Thyroid gland (tissue), 4 donors: ENCODE data around the gene EXOC4.

Experiments used
- CTCF ChIP-seq, 6 experiments: fragments of 200-600 bp in 3 of 6; fragments of 450-650 bp in 3 of 6; sonication (generic) in 3 of 6; IDR thresholded peaks; one replicate each; pipeline ENCODE4 v1.5.1; 2016 to 2019; ENCODE audit warnings: antibody characterized with exemption in 6 of 6, mild to moderate bottlenecking in 2 of 6, inconsistent platforms in 1 of 6, moderate library complexity in 1 of 6
- POLR2A ChIP-seq, 2 donors: fragments of 450-650 bp; IDR thresholded peaks; one replicate each; pipeline ENCODE4 v1.6.1; 2017; ENCODE audit warnings: antibody characterized with exemption in 2 of 2, mild to moderate bottlenecking in 2 of 2, moderate library complexity in 1 of 2

- TF ChIP-seq CTCF (IDR thresholded peaks at IDR 0.05) (no peak), POLR2A (IDR thresholded peaks at IDR 0.05) (no peak)
Observed at GRCh38 chr7:133999178-133999577, 746.3 kb downstream of the EXOC4 start.
